HG02763 (cell line): Measurements from ENCODE around the gene FCRL6.

Experiments
- ATAC-seq: cut with Tn5 transposase; IDR thresholded peaks from one replicate; pipeline ENCODE4 v1.9.1; 2021; ENCODE audit warnings: mild to moderate bottlenecking, moderate library complexity; ENCODE audit not compliant: unreplicated experiment

The FCRL6 gene

GRCh38 chr1:159802111-159802510 lies at the start of gene FCRL6:
FCRL6 (plus strand) TSS chr1:159802360; CDS start chr1:159802425, 65 bp downstream.
- no peak for ATAC-seq

- ATAC-seq = no peak
Measured at GRCh38 chr1:159753386-159753785, 48.8 kb upstream of the FCRL6 start.

- ATAC-seq = no peak
Measured at GRCh38 chr1:159755451-159756007, 46.6 kb upstream of the FCRL6 start.

DNA sequence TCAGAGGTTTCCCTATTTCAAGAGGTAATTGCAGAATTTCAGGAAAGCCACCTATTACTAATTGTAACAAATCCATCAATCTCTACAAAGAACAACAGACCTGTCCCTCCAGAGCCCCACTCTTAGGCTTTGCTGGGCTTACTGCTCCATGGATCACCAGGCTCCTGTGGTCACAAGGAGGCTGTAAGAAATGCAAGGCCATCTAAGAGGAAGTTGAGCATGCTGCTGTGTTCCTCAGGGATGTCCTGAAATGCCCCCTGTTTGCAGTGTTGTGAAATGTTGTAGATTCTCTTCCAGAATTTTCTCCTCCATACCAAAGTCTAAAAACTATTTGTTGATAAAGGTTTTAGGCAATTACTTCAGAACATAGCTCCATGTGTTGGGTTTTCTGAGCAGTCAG lies 45.8 kb upstream of the FCRL6 start:
- no peak for ATAC-seq

GRCh38 chr1:159763686-159764085 lies 38.5 kb upstream of the FCRL6 start:
- ATAC-seq = no peak

- no peak for ATAC-seq
Measured at GRCh38 chr1:159765806-159766205, 36.4 kb upstream of the FCRL6 start.

GRCh38 chr1:159771127-159771895 lies 30.8 kb upstream of the FCRL6 start:
- ATAC-seq = no peak

DNA sequence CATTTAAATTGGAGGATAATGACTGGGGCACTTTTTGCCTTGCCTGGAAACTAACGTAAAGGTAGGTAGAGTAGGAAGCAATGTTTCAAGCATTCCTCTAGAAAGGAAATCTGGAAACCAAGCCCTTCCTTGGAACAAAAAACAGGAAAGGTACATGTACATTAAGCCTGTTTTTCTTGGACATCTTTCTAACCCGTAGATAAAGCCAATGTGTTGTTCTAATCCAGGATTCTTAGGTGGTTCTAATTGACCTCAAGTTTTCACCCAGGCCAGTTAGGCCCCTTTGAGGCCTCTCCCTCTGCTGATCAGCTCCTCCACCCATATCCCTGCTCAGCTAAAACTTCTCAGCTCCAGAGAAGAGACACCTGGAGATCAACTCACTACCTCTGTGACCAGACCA lies 27.7 kb upstream of the FCRL6 start:
- no peak for ATAC-seq

DNA sequence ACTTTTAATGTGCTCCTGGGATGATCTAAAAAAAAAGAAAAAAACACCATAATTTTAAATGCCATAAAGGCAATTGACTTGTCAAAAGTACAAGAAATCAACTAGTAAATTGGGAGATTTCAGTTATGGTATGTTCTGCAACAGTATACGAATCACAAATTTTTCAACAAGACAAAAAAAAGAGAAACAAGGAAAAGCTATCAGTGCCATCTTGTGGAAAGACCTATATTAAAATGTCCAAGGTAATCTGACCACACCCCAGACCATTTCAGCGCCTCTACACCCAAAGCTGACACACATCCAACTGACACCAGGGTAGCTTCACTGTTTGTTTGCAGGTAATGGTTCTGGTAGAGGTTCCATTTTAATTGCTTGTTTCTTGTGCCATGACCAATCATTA lies 26.4 kb upstream of the FCRL6 start:
- ATAC-seq = no peak

- no peak for ATAC-seq
Measured at GRCh38 chr1:159778266-159778665, 23.9 kb upstream of the FCRL6 start.

DNA sequence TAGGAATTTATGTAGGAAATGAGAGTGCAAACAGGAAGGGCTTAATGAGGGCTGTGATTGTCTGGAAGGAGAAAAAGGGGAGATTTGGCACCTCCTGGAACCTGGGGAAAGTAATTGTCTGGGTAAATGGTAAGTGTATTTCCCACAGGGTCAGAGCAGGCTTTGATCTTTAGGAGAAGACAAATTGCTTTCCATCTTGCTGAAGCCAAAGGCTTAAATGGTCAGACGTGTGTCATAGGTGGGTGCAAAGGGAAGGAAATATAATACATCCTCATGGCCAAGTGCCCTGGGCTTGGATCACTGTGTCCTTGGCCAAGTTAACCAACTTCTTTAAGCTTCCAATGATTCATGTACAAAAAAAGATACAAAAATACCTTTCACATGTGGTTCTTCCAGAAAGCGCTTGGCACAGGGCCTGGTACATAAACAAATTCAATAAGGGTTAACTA lies 22.7 kb upstream of the FCRL6 start:
- ATAC-seq = no peak

GRCh38 chr1:159780583-159781582 lies 21.3 kb upstream of the FCRL6 start, which contains the start of gene DUSP23:
DUSP23 (plus strand) TSS chr1:159780962; CDS start chr1:159781101, 139 bp downstream.
- ATAC-seq = peak; percentile 99

DNA sequence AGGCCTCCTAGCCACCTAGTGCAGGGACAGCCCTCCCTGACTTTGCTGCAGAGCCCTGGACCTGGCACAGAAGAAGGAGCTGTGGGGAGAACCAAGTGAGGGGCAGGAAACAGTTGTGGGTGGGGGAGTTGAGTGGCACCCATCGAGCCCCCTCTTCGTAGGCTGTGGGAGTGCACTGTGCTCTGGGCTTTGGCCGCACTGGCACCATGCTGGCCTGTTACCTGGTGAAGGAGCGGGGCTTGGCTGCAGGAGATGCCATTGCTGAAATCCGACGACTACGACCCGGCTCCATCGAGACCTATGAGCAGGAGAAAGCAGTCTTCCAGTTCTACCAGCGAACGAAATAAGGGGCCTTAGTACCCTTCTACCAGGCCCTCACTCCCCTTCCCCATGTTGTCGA lies 20.2 kb upstream of the FCRL6 start:
- ATAC-seq = no peak

GRCh38 chr1:159783724-159784123 lies 18.4 kb upstream of the FCRL6 start:
- ATAC-seq = no peak

DNA sequence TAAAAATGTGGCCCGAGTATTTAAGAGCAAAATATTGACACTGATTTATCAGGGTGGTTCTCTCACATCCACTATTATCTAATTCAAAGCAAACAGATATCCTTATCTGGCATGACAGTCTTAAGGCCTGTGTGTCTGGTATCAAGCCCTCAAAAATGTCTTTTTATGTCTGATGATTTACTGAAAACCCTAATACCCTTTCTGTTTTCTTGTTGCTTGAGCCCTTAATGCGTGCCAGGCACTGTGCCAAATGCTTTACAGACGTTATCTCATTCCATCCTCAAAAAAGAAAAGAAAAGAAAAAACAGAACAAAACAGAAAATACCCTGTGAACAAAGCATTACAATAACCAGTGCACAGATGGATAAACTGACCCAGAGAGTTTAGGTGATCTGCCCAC lies 15.7 kb upstream of the FCRL6 start:
- ATAC-seq = no peak

- no peak for ATAC-seq
Measured at GRCh38 chr1:159786966-159787365, 15.2 kb upstream of the FCRL6 start.

DNA sequence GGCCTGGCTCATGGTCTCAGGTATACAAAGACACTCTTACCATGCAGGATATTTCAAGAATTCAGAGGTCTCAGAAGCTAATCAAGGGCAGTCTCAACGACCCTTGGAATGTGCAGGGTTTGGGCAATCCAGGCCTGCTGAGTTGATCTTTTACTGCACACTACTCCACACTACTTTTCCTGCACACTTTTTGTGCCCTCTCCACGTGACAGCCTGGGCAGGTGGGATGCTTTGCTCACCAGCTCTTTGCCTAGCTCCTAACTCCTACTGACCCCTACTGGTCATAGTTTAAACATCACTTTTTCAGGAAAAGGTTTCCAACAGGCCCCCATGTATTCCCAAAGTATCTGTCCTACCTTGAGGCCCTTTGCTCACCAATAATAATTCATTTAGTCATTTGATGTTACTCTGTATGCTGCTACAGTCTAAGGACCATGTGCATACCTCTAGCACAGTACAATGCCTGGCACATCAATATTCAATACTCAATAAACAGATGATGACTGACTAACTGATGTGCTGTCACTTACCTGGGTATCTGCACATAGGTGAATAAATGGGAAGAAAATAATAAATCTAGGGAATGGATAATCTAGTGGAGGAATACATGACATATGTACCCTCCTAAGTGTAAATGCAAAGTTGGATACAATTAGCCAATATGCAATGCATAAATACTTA lies 11.8 kb upstream of the FCRL6 start:
- no peak for ATAC-seq

GRCh38 chr1:159791031-159791430 lies 11.1 kb upstream of the FCRL6 start:
- no peak for ATAC-seq

- no peak for ATAC-seq
Measured at GRCh38 chr1:159791461-159791860, 10.7 kb upstream of the FCRL6 start.

GRCh38 chr1:159795534-159795933 lies 6.6 kb upstream of the FCRL6 start:
- no peak for ATAC-seq

DNA sequence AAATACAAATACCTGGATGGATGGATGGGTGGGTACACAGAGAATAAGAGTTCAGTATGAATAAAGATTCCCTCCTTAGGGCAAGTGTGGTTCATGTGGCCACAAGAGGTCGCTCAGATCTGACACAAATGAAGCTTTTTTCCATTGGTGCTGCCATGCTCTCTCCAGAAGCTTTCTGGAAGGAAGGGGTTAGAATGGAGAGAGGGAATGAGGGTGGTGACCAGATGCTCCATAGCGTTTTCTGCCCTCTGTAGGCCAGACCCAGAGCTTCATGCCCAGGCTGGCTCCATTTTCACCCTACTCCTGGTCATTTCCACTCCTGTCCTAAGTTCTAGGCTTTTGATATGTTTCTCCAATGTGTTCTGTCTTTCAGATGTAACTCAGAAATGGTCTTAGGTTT lies 3.3 kb upstream of the FCRL6 start:
- no peak for ATAC-seq
